NCI-H524 (cell line): ENCODE measurements around the gene DDX6.
"Not testable (repeated sequence)": the region's sequence is repeated elsewhere in the genome, so short reads cannot be mapped to it uniquely, and the experiment has no call there.

Experiments used
- DNase-seq, 2 experiments: peaks; one replicate each; lab custom pipeline; 2025; lab: John Stamatoyannopoulos, UW

The DDX6 gene

DNA sequence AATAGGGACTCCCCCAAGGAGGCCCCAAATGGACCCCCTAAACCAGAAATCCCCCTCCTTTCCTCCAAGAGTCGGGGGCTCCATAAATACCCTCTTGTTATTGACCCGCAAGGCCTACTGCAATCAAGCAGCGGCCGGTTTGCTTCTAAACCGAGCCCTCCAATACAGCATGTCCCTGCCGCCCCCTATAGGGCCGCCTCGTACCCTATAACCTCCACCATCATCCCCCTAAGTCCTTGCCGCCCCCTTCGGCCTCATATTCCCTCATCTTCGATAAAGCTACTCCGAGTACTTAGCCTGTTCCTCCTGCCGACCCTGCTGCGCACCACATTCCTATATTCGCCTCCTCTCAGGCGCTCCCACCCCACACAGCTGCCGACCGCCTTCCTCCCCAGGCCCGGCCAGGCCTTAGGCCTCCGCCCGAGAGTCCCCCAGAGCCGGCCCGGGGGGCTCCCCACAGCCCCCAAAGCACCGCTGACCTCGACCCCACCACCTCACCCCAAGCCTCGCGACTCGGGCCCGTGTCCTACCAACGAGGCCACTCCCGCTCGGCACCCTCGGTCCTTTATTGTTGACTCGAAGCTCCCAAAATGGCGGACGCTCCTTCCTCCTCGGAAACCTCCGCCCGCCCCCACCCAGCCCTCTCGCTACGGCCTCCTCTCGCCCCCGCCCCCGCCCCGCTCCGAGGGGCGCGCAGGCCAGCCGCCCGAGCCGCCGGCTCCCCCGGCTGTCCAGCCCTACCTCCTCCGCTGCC, 430 bp downstream of the DDX6 start:
- DNase-seq, result peak; percentile 46 to 65

GRCh38 chr11:118789501-118790356, 1.2 kb downstream of the DDX6 start:
- DNase-seq, result peak in 1 of 2 experiments; percentile 20

- DNase-seq, result no peak
These were observed 4.3 kb downstream of the DDX6 start for GRCh38 chr11:118786657-118787056.

GRCh38 chr11:118785362-118785761, 5.6 kb downstream of the DDX6 start:
- DNase-seq, result no peak

GRCh38 chr11:118783724-118784495, 7.1 kb downstream of the DDX6 start:
- DNase-seq, result no peak

GRCh38 chr11:118783324-118783723, 7.6 kb downstream of the DDX6 start:
- DNase-seq, result not testable (repeated sequence)

DNA sequence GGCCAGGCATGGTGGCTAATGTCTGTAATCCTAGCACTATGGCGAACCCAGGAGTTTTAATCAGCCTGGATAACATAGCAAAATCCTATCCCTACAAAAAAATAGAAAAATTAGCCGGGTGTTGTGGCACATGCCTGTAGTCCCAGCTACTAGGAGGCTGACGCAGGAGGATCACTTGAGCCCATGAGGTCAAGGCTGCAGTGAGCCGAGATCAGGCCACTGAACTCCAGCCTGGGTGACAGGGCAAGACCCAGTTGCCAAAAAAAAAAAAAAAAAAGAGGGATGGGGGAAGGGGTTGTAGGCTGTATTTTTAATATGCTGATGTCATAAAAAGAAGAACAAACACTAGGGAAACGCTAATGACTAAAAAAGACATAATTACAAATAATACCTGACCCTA, 12.1 kb downstream of the DDX6 start:
- no peak for DNase-seq

- DNase-seq, result no peak
These were observed 16.9 kb downstream of the DDX6 start for GRCh38 chr11:118774032-118774431.

- no peak for DNase-seq
These were observed 19.2 kb downstream of the DDX6 start for GRCh38 chr11:118771547-118772288.

- no peak for DNase-seq
These were observed 22.3 kb downstream of the DDX6 start for GRCh38 chr11:118768690-118769089.

GRCh38 chr11:118766035-118766434, 24.9 kb downstream of the DDX6 start:
- no peak for DNase-seq

- DNase-seq, result not testable (repeated sequence)
These were observed 25.8 kb downstream of the DDX6 start for GRCh38 chr11:118765095-118765691.

GRCh38 chr11:118763041-118763440, 27.9 kb downstream of the DDX6 start:
- no peak for DNase-seq

GRCh38 chr11:118761981-118762380, 29.0 kb downstream of the DDX6 start:
- not testable (repeated sequence) for DNase-seq

DNA sequence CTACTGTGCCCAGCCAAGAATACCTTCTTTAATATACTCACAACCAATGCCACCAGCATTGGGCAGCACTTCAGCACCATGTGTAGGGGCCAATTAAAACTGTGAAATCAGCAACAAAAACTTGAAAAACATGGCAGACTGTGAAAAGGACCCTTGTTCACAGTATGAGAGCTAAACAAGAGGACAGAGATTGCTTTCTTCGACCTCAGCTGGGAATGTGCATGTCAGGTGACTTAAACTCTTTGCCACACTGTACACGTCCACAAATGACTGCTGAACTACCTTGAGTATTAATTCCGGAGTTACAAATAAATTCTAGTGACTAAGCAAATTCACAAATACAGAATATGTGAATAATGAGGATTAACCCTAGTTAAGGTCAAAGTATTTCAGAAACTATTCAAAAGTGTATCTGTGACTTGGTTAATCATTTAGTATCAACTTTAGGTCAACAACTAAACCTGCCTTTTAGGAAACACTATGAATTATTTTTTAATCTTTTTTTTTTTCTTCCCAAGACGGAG, 33.0 kb downstream of the DDX6 start:
- DNase-seq, result no peak

DNA sequence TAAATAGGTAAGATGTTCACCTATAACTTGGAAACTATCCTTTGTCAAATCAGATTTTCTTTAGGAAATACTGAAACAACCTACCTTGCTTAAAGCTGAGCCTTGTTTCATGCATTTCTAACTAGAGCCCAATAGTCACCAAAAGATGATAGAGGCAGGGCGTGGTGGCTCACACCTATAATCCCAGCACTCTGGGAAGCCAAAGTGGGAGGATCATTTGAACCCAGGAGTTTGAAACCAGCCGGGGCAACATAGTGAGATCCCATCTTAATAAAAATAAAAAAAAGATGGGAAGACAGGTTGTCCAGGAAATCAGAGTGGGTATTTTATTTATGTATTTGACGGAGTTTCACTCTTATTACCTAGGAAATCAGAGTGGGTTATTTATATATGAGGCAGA, 38.3 kb downstream of the DDX6 start:
- no peak for DNase-seq

DNA sequence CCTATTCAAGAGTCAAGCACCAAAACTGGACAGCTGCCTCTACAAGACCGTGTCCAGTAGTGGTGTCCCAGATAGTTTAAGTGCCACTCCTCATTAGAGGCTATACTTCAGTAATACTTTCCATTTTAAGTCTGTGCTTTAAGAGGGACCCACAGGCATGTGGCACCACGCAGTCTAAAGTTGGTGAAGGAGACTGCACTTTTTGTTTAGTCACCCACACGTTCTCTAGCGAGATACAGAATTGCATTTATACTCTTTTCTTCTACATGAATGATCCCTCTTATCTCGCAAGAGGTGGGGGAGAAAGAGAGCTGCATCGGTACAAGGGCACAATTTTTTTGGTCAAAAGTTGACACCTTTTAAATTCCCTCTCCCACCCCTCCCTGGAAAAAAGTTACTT, 41.5 kb downstream of the DDX6 start:
- DNase-seq, result no peak

- DNase-seq, result no peak
These were observed 42.9 kb downstream of the DDX6 start for GRCh38 chr11:118748056-118748455.

DNA sequence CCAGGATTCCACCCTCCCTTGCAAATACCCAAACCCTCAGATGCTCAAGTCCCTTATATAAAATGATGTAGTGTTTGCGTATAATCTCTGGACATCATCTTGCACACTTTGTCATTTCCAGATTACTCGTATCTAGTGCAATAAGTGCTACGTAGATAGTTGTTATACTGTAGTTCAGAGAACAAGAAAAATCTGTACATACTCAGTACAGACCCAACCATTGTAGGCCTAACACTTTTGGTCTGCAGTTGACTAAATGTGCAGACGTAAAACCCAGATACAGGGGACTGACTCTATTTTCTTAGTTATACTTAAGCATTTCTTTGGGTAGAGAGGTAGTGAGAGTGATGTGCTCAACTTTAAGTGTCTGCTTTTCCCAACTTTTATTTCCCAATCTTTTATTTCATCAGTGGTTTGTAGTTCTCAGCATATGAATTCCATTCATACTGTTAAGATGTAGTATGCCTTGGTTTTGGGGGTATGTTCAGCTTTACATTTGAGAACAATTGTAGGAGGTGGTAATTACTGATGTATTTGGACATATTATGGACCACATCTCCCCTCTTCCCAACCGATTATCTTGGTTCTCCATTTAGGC, 43.9 kb downstream of the DDX6 start:
- no peak for DNase-seq

DNA sequence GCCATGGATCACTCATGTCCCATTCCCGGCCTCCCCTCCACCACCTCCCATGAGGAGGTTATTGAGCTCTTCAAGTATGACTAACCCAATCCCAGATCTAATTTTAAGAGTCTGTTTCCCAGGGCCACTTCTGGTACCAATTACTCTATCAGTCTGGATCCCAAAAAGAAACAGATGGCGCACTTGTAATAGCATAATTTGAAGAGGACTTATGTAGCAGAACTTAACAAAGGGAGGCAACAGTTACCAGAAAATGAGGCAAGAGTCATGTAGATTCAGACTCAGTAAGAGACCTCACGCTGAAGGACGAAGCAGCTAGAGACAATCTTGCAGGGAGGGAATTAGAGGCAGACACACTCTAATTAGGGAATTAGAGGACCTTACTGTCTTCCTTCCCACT, 46.9 kb downstream of the DDX6 start:
- peak; percentile 90 to 98 for DNase-seq

DNA sequence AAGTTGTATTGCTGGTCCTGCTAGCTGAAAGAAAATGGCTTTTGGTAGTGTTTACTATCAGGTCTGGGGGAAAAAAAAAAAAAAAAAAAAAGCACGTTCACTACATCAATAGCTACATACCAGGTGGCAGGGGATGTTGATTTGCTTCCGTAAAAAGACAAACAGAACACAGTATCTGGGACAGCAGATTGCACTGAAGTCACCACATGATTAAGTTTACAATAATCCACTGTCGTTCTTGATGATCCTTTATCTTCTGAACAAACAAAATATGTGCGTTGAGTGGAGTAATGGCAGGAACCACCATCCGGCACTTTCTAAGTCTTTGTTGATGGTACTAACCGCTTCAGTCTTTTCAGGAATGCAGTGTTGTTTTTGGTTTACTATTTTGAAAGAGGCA, 48.7 kb downstream of the DDX6 start:
- peak in 1 of 2 experiments; percentile 45 for DNase-seq
